BLaER1 (cell line): ENCODE measurements around the gene JAGN1.

ENCODE experiments used
- H3K27ac ChIP-seq: shearing (Covaris generic); formaldehyde crosslinking; 2 replicates; pipeline ENCODE4 v1.8.1; 2022
- H3K27me3 ChIP-seq: shearing (Covaris generic); formaldehyde crosslinking; 2 replicates; pipeline ENCODE4 v1.8.1; 2022
- H3K36me3 ChIP-seq: shearing (Covaris generic); formaldehyde crosslinking; 2 replicates; pipeline ENCODE4 v1.8.1; 2022
- H3K4me1 ChIP-seq: shearing (Covaris generic); formaldehyde crosslinking; 2 replicates; pipeline ENCODE4 v1.8.1; 2022
- H3K4me2 ChIP-seq: shearing (Covaris generic); formaldehyde crosslinking; 2 replicates; pipeline ENCODE4 v1.8.1; 2022
- H3K4me3 ChIP-seq: shearing (Covaris generic); formaldehyde crosslinking; 2 replicates; pipeline ENCODE4 v1.8.1; 2022
- H3K9ac ChIP-seq: shearing (Covaris generic); formaldehyde crosslinking; 2 replicates; pipeline ENCODE4 v1.8.1; 2022
- H3K9me3 ChIP-seq: shearing (Covaris generic); formaldehyde crosslinking; 2 replicates; pipeline ENCODE4 v1.8.1; 2022
- H4K20me1 ChIP-seq: shearing (Covaris generic); formaldehyde crosslinking; 2 replicates; pipeline ENCODE4 v1.8.1; 2022
- Cebpa-rat ChIP-seq: shearing (Covaris generic); IDR thresholded peaks from 2 replicates; pipeline ENCODE4 v1.8.1; 2022

JAGN1 gene

GRCh38 chr3:9916346-9916733, 25.9 kb downstream of the JAGN1 start:
- no peak for TF ChIP-seq Cebpa-rat
- peak overlapping the region; percentile 55 for H3K4me3 ChIP-seq
- H3K4me1 ChIP-seq: peaks cover 43% of the 10 kb centered on the region
- peak overlapping the region; percentile 65 for H3K9ac ChIP-seq
- peak overlapping the region; percentile 100 for H3K4me2 ChIP-seq
- H3K9me3 ChIP-seq: no peaks in the 10 kb centered on the region
- H3K36me3 ChIP-seq: no peaks in the 10 kb centered on the region
- H3K27me3 ChIP-seq: peaks cover 19% of the 10 kb centered on the region
- no peaks in the 10 kb centered on the region for H4K20me1 ChIP-seq
- peak overlapping the region; percentile 57; the same call in 1 of the 2 replicates for H3K27ac ChIP-seq

DNA sequence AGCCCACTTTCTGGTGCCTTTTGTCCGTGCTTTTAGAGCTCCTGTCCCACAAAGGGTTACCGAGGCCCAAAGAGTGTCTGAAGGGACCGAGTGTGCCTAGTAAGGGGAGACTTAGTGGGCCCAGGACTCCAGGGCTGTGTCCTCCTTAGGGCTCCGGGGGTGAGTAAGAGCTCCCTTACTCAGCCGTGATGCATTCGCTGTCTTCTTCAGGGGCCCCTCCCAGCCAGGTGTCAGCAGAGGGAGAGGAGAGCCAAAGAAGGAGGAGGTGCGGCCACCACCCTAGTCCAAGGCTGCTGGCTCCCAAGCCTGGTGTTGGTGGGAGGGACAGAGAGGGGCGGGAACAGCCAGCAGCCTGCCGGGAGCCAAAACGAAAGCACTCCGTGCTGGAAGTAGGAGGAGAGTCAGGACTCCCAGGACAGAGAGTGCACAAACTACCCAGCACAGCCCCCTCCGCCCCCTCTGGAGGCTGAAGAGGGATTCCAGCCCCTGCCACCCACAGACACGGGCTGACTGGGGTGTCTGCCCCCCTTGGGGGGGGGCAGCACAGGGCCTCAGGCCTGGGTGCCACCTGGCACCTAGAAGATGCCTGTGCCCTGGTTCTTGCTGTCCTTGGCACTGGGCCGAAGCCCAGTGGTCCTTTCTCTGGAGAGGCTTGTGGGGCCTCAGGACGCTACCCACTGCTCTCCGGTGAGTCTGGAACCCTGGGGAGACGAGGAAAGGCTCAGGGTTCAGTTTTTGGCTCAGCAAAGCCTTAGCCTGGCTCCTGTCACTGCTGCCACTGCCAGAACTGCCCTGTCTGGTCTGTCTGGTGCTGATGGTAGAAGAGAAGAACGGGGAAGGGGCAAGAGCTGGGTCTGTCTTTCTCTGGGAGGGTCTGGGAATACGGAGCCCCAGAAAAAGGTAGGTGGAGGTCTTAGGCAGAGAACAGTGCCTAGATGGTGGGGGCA, 26.6 kb downstream of the JAGN1 start, which contains the start of gene IL17RC:
Gene IL17RC, plus strand, starts transcription at position 365 of the 947 bp plus-strand sequence. Its CDS starts 218 bp downstream, at position 583.
- Histone ChIP-seq H3K9me3 (no peaks in the 10 kb centered on the region), H3K36me3 (no peaks in the 10 kb centered on the region), H3K27ac (peak within 1 kb of the TSS; percentile 75), H3K4me2 (peak within 1 kb of the TSS; percentile 100), H4K20me1 (no peaks in the 10 kb centered on the region), H3K4me3 (peak within 1 kb of the TSS; percentile 74), H3K4me1 (peaks cover 43% of the 10 kb centered on the region), H3K9ac (peak within 1 kb of the TSS; percentile 73), H3K27me3 (peaks cover 19% of the 10 kb centered on the region)
- TF ChIP-seq Cebpa-rat: no peak

DNA sequence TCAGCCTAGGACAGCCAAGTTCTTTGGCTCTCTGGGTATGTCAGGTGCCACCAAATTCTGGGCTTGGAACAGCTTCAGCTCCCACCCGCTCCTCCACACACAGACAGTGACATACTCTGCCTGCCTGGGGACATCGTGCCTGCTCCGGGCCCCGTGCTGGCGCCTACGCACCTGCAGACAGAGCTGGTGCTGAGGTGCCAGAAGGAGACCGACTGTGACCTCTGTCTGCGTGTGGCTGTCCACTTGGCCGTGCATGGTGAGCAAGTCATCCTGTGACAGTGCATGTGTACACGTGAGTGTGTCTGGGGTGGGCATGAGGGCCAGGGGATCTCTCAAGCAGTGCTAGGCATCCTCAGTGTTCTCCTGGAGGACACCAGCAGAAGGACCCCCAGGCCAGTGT, 27.4 kb downstream of the JAGN1 start:
- H3K4me3 ChIP-seq: no peak overlapping the region
- H3K27ac ChIP-seq: peak overlapping the region; percentile 57; the same call in 1 of the 2 replicates
- H3K4me2 ChIP-seq: peak overlapping the region; percentile 100; the same call in 1 of the 2 replicates
- H3K9ac ChIP-seq: no peak overlapping the region
- H4K20me1 ChIP-seq: no peaks in the 10 kb centered on the region
- H3K27me3 ChIP-seq: peaks cover 19% of the 10 kb centered on the region
- H3K9me3 ChIP-seq: no peaks in the 10 kb centered on the region
- H3K4me1 ChIP-seq: peaks cover 43% of the 10 kb centered on the region
- TF ChIP-seq Cebpa-rat: no peak
- H3K36me3 ChIP-seq: no peaks in the 10 kb centered on the region

GRCh38 chr3:9918261-9919038, 28.0 kb downstream of the JAGN1 start:
- Histone ChIP-seq H3K36me3 (no peaks in the 10 kb centered on the region), H3K27me3 (peaks cover 19% of the 10 kb centered on the region), H3K4me2 (no peak overlapping the region), H3K4me3 (no peak overlapping the region), H3K27ac (no peak overlapping the region), H3K4me1 (peaks cover 42% of the 10 kb centered on the region), H3K9ac (no peak overlapping the region), H4K20me1 (no peaks in the 10 kb centered on the region), H3K9me3 (no peaks in the 10 kb centered on the region)
- no peak for TF ChIP-seq Cebpa-rat

DNA sequence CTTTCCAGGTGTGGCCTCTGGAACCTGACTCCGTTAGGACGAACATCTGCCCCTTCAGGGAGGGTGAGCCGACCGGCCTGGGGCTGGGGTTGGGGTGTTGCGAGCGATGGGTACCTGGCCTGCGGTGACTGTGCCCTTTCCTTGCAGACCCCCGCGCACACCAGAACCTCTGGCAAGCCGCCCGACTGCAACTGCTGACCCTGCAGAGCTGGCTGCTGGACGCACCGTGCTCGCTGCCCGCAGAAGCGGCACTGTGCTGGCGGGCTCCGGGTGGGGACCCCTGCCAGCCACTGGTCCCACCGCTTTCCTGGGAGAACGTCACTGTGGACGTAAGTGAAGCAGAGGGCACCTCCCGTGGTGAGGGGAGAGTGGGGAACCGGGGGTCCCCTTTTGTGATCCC, 37.7 kb downstream of the JAGN1 start:
- Histone ChIP-seq H3K27ac (no peak overlapping the region), H4K20me1 (no peaks in the 10 kb centered on the region), H3K4me1 (peaks cover 8% of the 10 kb centered on the region), H3K4me2 (no peak overlapping the region), H3K4me3 (no peak overlapping the region), H3K36me3 (0 out of 2 replicates have a peak, but pooled peaks cover 10% of the 10 kb centered on the region), H3K9me3 (no peaks in the 10 kb centered on the region), H3K27me3 (no peaks in the 10 kb centered on the region), H3K9ac (no peak overlapping the region)
- TF ChIP-seq Cebpa-rat: no peak

GRCh38 chr3:9930804-9931418, 40.5 kb downstream of the JAGN1 start:
- H4K20me1 ChIP-seq: no peaks in the 10 kb centered on the region
- peaks cover 18% of the 10 kb centered on the region for H3K36me3 ChIP-seq
- peaks cover 26% of the 10 kb centered on the region for H3K4me1 ChIP-seq
- no peak overlapping the region for H3K9ac ChIP-seq
- no peak overlapping the region for H3K4me3 ChIP-seq
- no peak overlapping the region for H3K27ac ChIP-seq
- H3K27me3 ChIP-seq: no peaks in the 10 kb centered on the region
- TF ChIP-seq Cebpa-rat: no peak
- no peaks in the 10 kb centered on the region for H3K9me3 ChIP-seq
- H3K4me2 ChIP-seq: no peak overlapping the region

DNA sequence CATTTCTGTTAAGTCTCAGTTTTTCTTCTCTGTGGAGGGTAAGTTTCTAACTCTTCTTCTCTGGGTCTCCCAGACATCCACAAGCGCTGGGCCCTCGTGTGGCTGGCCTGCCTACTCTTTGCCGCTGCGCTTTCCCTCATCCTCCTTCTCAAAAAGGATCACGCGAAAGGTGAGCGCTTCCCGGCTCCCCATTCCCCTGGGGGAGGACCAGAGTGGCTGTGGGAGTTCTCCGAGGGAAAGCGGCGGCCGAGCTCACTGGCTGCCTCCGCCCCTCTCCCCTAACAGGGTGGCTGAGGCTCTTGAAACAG, 42.1 kb downstream of the JAGN1 start:
- Histone ChIP-seq H3K27me3 (no peaks in the 10 kb centered on the region), H3K4me2 (peak overlapping the region; percentile 99), H3K27ac (peak overlapping the region; percentile 92), H3K4me1 (peaks cover 29% of the 10 kb centered on the region), H3K36me3 (peaks cover 31% of the 10 kb centered on the region), H3K4me3 (peak overlapping the region; percentile 80), H3K9me3 (no peaks in the 10 kb centered on the region), H4K20me1 (no peaks in the 10 kb centered on the region), H3K9ac (peak overlapping the region; percentile 88)
- no peak for TF ChIP-seq Cebpa-rat

GRCh38 chr3:9932843-9933560, 42.6 kb downstream of the JAGN1 start:
- Histone ChIP-seq H3K27me3 (no peaks in the 10 kb centered on the region), H3K9ac (peak overlapping the region; percentile 88), H3K36me3 (peaks cover 36% of the 10 kb centered on the region), H3K4me3 (peak overlapping the region; percentile 80), H3K27ac (peak overlapping the region; percentile 92), H3K9me3 (no peaks in the 10 kb centered on the region), H3K4me2 (peak overlapping the region; percentile 99), H4K20me1 (no peaks in the 10 kb centered on the region), H3K4me1 (peaks cover 29% of the 10 kb centered on the region)
- no peak for TF ChIP-seq Cebpa-rat
